GM19324 (cell line): ENCODE measurements around the gene INO80D.
A peak's percentile ranks its signal among the peaks of the same experiment; 100 is the strongest.

ENCODE experiments used
- ATAC-seq: cut with Tn5 transposase; IDR thresholded peaks from one replicate; pipeline ENCODE4 v1.9.1; 2021; ENCODE audit warnings: mild to moderate bottlenecking, moderate library complexity; ENCODE audit not compliant: unreplicated experiment, low FRiP score

The INO80D gene

DNA sequence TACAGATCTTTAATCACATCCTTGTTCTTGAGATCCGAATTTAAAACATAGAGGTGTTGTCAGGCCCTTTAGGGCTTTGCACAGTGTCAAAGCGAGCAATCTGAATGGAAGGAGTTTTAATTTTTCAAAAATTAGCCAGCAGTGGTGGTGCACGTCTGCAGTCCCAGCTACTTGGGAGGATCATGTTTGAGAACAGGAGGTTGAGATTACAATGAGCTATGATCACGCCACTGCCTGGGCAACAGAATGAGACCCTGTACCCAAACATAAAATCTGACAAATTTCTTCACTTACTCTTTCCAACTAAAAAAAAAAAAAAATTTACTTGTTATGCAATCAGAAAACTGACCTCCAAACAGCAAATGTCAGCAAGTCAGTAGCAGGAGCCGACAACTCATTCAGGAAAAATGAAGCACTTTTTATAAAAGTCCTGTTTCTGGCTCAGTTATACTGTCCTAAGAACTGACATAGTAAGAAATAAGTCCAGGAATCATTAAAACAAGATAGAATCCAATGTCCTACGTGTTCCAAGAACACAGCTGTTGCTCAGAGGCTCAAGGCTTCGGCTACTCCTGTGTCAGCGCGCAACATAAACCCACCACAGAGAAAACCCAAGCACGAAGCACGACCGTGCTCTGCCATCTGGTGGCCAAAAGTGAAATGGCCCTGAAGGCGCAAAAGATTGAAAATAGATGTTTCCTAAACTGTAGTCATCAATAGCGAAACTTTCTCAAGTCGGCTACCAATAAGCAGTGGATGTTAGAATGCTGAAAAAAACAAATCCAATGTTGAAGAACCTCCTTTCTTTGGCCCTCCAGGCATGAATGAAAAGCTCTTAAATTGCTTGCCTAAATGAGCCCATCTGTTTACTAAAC lies 138.1 kb downstream of the INO80D start:
- ATAC-seq = peak; percentile 78

DNA sequence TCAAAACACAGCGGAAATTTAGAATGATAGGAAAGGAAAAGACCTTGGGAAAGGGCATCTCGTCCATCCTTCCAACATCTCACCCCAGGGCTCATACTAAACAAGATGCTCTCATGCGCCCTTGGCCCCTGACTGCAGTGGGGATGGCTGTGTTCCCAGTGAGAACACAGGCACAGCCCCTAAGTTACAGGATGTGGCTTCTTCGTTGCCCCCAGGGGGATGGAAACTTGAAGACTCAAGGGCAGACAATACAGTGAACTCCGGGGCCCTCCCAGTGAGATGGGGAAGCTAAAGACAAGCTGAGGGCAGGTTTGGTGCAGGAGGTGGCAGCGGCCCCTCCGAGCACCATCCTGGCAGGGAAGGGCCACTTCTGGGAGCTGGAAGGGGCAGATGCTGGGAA lies 139.7 kb downstream of the INO80D start:
- no peak for ATAC-seq
